Neural progenitor cell (in vitro differentiated cells): ENCODE measurements around the gene IL31. TPM values are rescaled to one million over a fixed set of nuclear protein-coding genes. Genes with fewer than 3 reads are reported as not detected.
"Not testable (repeated sequence)": the region's sequence is repeated elsewhere in the genome, so short reads cannot be mapped to it uniquely, and the experiment has no call there.

ENCODE experiments used
- DNase-seq: peaks from one replicate; pipeline ENCODE4 v3.0.0-alpha.2; 2016; ENCODE audit warnings: low spot score
- H2AFZ ChIP-seq: fragments of 200-600 bp; sonication (generic); replicated peaks from 2 replicates; pipeline ENCODE4 v1.6.1; 2016; ENCODE audit warnings: antibody characterized with exemption
- H3F3A ChIP-seq: fragments of 200-600 bp; sonication (generic); 2 replicates; pipeline ENCODE4 v1.6.1; 2016; ENCODE audit warnings: antibody characterized with exemption, low read depth
- H3K27ac ChIP-seq: fragments of 200-600 bp; sonication (generic); 2 replicates; pipeline ENCODE4 v1.5.1; 2016; ENCODE audit warnings: mild to moderate bottlenecking
- H3K27me3 ChIP-seq: fragments of 200-600 bp; sonication (generic); 2 replicates; pipeline ENCODE4 v1.6.1; 2016; ENCODE audit warnings: mild to moderate bottlenecking, moderate library complexity
- H3K36me3 ChIP-seq: fragments of 200-600 bp; sonication (generic); 2 replicates; pipeline ENCODE4 v1.5.1; 2016
- H3K4me1 ChIP-seq: fragments of 200-600 bp; sonication (generic); 2 replicates; pipeline ENCODE4 v1.6.1; 2016; ENCODE audit warnings: mixed run types
- H3K4me2 ChIP-seq: fragments of 200-600 bp; sonication (generic); 2 replicates; pipeline ENCODE4 v1.6.1; 2016
- H3K4me3 ChIP-seq: fragments of 200-600 bp; sonication (generic); 2 replicates; pipeline ENCODE4 v1.5.1; 2016
- H3K79me2 ChIP-seq: fragments of 200-600 bp; sonication (generic); 2 replicates; pipeline ENCODE4 v1.6.1; 2016; ENCODE audit warnings: low read depth
- H3K9ac ChIP-seq: fragments of 200-600 bp; sonication (generic); 2 replicates; pipeline ENCODE4 v1.6.1; 2016
- H3K9me3 ChIP-seq: fragments of 200-600 bp; sonication (generic); 2 replicates; pipeline ENCODE4 v1.5.1; 2016; ENCODE audit warnings: low read depth
- H4K20me1 ChIP-seq: fragments of 200-600 bp; sonication (generic); 2 replicates; pipeline ENCODE4 v1.6.1; 2016; ENCODE audit warnings: low read depth
- H3K27ac Mint-ChIP-seq: 3 replicates; pipeline ENCODE4 v1.8.0; 2021; ENCODE audit warnings: mixed read lengths
- H3K27me3 Mint-ChIP-seq: 2 replicates; pipeline ENCODE4 v1.8.0; 2022; ENCODE audit warnings: low read depth, mild to moderate bottlenecking, inconsistent platforms, moderate library complexity, mixed read lengths; ENCODE audit not compliant: insufficient read depth
- H3K36me3 Mint-ChIP-seq: 3 replicates; pipeline ENCODE4 v1.8.0; 2021; ENCODE audit warnings: mixed read lengths
- H3K4me1 Mint-ChIP-seq: 3 replicates; pipeline ENCODE4 v1.8.0; 2021; ENCODE audit warnings: mixed read lengths
- H3K4me3 Mint-ChIP-seq: 3 replicates; pipeline ENCODE4 v1.8.0; 2021; ENCODE audit warnings: mild to moderate bottlenecking, moderate library complexity, mixed read lengths
- H3K9me3 Mint-ChIP-seq: 3 replicates; pipeline ENCODE4 v1.8.0; 2020; ENCODE audit warnings: mixed read lengths
- CTCF ChIP-seq: fragments of 200-600 bp; sonication (generic); IDR thresholded peaks from 2 replicates; pipeline ENCODE4 v1.5.1; 2017; ENCODE audit warnings: antibody characterized with exemption, mild to moderate bottlenecking
- EZH2 ChIP-seq: fragments of 200-600 bp; sonication (generic); IDR thresholded peaks from 2 replicates; pipeline ENCODE4 v1.6.1; 2017; ENCODE audit warnings: antibody characterized with exemption, mild to moderate bottlenecking, moderate library complexity
- EZH2phosphoT487 ChIP-seq: fragments of 200-600 bp; sonication (generic); IDR thresholded peaks from 2 replicates; pipeline ENCODE4 v1.6.1; 2017; ENCODE audit warnings: antibody characterized with exemption
- total RNA-seq: library from RNA; depleted of rRNA; stranded (reverse); fragments of >200 nt; gene quantifications from 2 replicates; pipeline ENCODE4 v1.2.3, GENCODE V29; 2015; ENCODE audit warnings: low replicate concordance

Gene IL31
- total RNA-seq, 1 donor from 2014 or later = not detected

- DNase-seq = no peak
- peak overlapping the region; percentile 74 for H3K4me3 Mint-ChIP-seq
- H3K4me1 ChIP-seq = no peaks in the 10 kb centered on the region
- H3K27me3 Mint-ChIP-seq = peaks cover 14% of the 10 kb centered on the region
- H3K9me3 Mint-ChIP-seq = no peaks in the 10 kb centered on the region
- no peak overlapping the region for H3K27ac ChIP-seq
- H3K36me3 ChIP-seq = no peaks in the 10 kb centered on the region
- H3K9ac ChIP-seq = no peak overlapping the region
- H3K4me1 Mint-ChIP-seq = peaks cover 3% of the 10 kb centered on the region
- TF ChIP-seq EZH2phosphoT487 (no peak), CTCF (no peak), EZH2 (no peak)
- H3F3A ChIP-seq = no peaks in the 10 kb centered on the region
- no peak overlapping the region for H3K27ac Mint-ChIP-seq
- no peaks in the 10 kb centered on the region for H3K79me2 ChIP-seq
- peak overlapping the region; percentile 95 for H2AFZ ChIP-seq
- peak overlapping the region; percentile 94 for H3K4me2 ChIP-seq
- no peaks in the 10 kb centered on the region for H3K36me3 Mint-ChIP-seq
- H4K20me1 ChIP-seq = no peaks in the 10 kb centered on the region
- H3K4me3 ChIP-seq = peak overlapping the region; percentile 65
- H3K27me3 ChIP-seq = peaks cover 33% of the 10 kb centered on the region
- H3K9me3 ChIP-seq = no peaks in the 10 kb centered on the region
Measured at GRCh38 chr12:122183588-122183940, 9.5 kb upstream of the IL31 start.

GRCh38 chr12:122182887-122183587 lies 9.0 kb upstream of the IL31 start, which contains the start of gene LRRC43:
TSS of gene LRRC43 (plus strand) at chr12:122183123. CDS start at chr12:122183145, 22 bp downstream.
- Histone ChIP-seq H2AFZ (peak within 1 kb of the TSS; percentile 95), H3K4me1 (no peaks in the 10 kb centered on the region), H3K79me2 (no peaks in the 10 kb centered on the region), H3K4me3 (peak within 1 kb of the TSS; percentile 65), H3F3A (no peaks in the 10 kb centered on the region), H3K27ac (no peak within 1 kb of the TSS), H3K27me3 (peaks cover 33% of the 10 kb centered on the region), H3K9ac (no peak within 1 kb of the TSS), H4K20me1 (no peaks in the 10 kb centered on the region), H3K36me3 (no peaks in the 10 kb centered on the region), H3K4me2 (peak within 1 kb of the TSS; percentile 94), H3K9me3 (no peaks in the 10 kb centered on the region)
- Mint-ChIP-seq H3K4me1 (peaks cover 3% of the 10 kb centered on the region), H3K4me3 (peak within 1 kb of the TSS; percentile 85), H3K27ac (no peak within 1 kb of the TSS), H3K27me3 (peaks cover 14% of the 10 kb centered on the region), H3K36me3 (no peaks in the 10 kb centered on the region), H3K9me3 (peaks cover 3% of the 10 kb centered on the region)
- no peak for TF ChIP-seq CTCF
- no peak for TF ChIP-seq EZH2phosphoT487
- no peak for TF ChIP-seq EZH2
- DNase-seq = peak; percentile 79

- not testable (repeated sequence) for H3K36me3 ChIP-seq, H3K4me1 ChIP-seq, H3F3A ChIP-seq, DNase-seq, H4K20me1 ChIP-seq, H3K79me2 ChIP-seq, H3K9me3 Mint-ChIP-seq, H3K4me3 ChIP-seq, H3K27ac Mint-ChIP-seq, H3K4me2 ChIP-seq, H3K27me3 ChIP-seq, H2AFZ ChIP-seq, H3K27ac ChIP-seq, H3K27me3 Mint-ChIP-seq, H3K9me3 ChIP-seq, H3K9ac ChIP-seq, H3K36me3 Mint-ChIP-seq, H3K4me3 Mint-ChIP-seq, H3K4me1 Mint-ChIP-seq
Measured at GRCh38 chr12:122176473-122176872, 2.5 kb upstream of the IL31 start.

GRCh38 chr12:122172262-122172939 lies 1.6 kb downstream of the IL31 start:
- H3F3A ChIP-seq = no peaks in the 10 kb centered on the region
- no peak overlapping the region for H2AFZ ChIP-seq
- no peaks in the 10 kb centered on the region for H3K9me3 ChIP-seq
- H3K4me1 Mint-ChIP-seq = peaks cover under 1% of the 10 kb centered on the region
- no peak overlapping the region for H3K9ac ChIP-seq
- H3K27ac ChIP-seq = no peak overlapping the region
- no peaks in the 10 kb centered on the region for H3K79me2 ChIP-seq
- H3K9me3 Mint-ChIP-seq = peaks cover 4% of the 10 kb centered on the region
- no peak for DNase-seq
- no peaks in the 10 kb centered on the region for H3K36me3 Mint-ChIP-seq
- peaks cover 4% of the 10 kb centered on the region for H3K27me3 Mint-ChIP-seq
- H3K4me1 ChIP-seq = no peaks in the 10 kb centered on the region
- no peak overlapping the region for H3K27ac Mint-ChIP-seq
- H3K4me3 ChIP-seq = no peak overlapping the region
- no peaks in the 10 kb centered on the region for H4K20me1 ChIP-seq
- no peak overlapping the region for H3K4me3 Mint-ChIP-seq
- no peaks in the 10 kb centered on the region for H3K27me3 ChIP-seq
- TF ChIP-seq EZH2phosphoT487 (no peak), CTCF (no peak), EZH2 (no peak)
- H3K4me2 ChIP-seq = no peak overlapping the region
- no peaks in the 10 kb centered on the region for H3K36me3 ChIP-seq
